ENCODE results near the gene INCENP. TPM values are rescaled to one million over a fixed set of nuclear protein-coding genes. Genes with fewer than 3 reads are reported as not detected.

The INCENP gene
- polyA plus RNA-seq, 1 donor (not counting 4 experiments of a cell fraction or from before 2014, with no cell fraction given) = 12.7 TPM

- FAIRE-seq (no peak), DNase-seq (ENCODE audit: low read depth, low spot score) (no peak)
- Histone ChIP-seq H4K20me1 (ENCODE audit: control insufficient read depth, extremely low read depth, insufficient read depth, low read length) (no peaks in the 10 kb centered on the region), H2AFZ (ENCODE audit: control insufficient read depth, low read length) (no peak overlapping the region), H3K36me3 (ENCODE audit: control insufficient read depth in 2 of 2, extremely low read depth in 1 of 2, insufficient read depth in 2 of 2, low read length in 2 of 2) (no peaks in the 10 kb centered on the region), H3K4me2 (ENCODE audit: control insufficient read depth, extremely low read depth, insufficient read depth, low read depth, low read length) (no peak overlapping the region), H3K27me3 (ENCODE audit: control insufficient read depth, extremely low read depth, insufficient read depth, low read length) (no peaks in the 10 kb centered on the region), H3K4me1 (ENCODE audit: control insufficient read depth, extremely low read depth, insufficient read depth, low read length) (no peaks in the 10 kb centered on the region), H3K9me1 (ENCODE audit: control insufficient read depth, extremely low read depth, insufficient read depth, low read length) (no peaks in the 10 kb centered on the region), H3K9ac (ENCODE audit: control insufficient read depth, extremely low read depth, insufficient read depth, low read length) (no peak overlapping the region), H3K79me2 (ENCODE audit: control insufficient read depth, insufficient read depth, low read length) (no peaks in the 10 kb centered on the region), H3K9me3 (ENCODE audit: control insufficient read depth, low read depth, low read length) (no peaks in the 10 kb centered on the region), H3K27ac (ENCODE audit: control insufficient read depth, insufficient read depth, low read length) (no peak overlapping the region), H3K4me3 (ENCODE audit: control insufficient read depth in 2 of 3, extremely low read depth in 1 of 3, insufficient read depth in 2 of 3, low read depth in 1 of 3, low read length in 3 of 3) (no peak overlapping the region)
- TF ChIP-seq, protein P1, sequence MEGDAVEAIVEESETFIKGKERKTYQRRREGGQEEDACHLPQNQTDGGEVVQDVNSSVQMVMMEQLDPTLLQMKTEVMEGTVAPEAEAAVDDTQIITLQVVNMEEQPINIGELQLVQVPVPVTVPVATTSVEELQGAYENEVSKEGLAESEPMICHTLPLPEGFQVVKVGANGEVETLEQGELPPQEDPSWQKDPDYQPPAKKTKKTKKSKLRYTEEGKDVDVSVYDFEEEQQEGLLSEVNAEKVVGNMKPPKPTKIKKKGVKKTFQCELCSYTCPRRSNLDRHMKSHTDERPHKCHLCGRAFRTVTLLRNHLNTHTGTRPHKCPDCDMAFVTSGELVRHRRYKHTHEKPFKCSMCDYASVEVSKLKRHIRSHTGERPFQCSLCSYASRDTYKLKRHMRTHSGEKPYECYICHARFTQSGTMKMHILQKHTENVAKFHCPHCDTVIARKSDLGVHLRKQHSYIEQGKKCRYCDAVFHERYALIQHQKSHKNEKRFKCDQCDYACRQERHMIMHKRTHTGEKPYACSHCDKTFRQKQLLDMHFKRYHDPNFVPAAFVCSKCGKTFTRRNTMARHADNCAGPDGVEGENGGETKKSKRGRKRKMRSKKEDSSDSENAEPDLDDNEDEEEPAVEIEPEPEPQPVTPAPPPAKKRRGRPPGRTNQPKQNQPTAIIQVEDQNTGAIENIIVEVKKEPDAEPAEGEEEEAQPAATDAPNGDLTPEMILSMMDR (optimal IDR thresholded peaks at IDR 0.05 in 1 of 3, IDR thresholded peaks at IDR 0.05 in 1 of 3, conservative IDR thresholded peaks at IDR 0.05 in 1 of 3; ENCODE audit: extremely low read depth in 1 of 3, insufficient read depth in 2 of 3, low read length in 3 of 3) = no peak
- TF ChIP-seq EZH2 (IDR thresholded peaks at IDR 0.05; ENCODE audit: low read length) = no peak
- dilution Hi-C loops (cut with MboI; ENCODE audit: extremely low pct_ligation_motif_present, low sequenced_read_pairs) = no loop called here
Observed at GRCh38 chr11:62179995-62180394, 56.2 kb downstream of the INCENP start.

DNA sequence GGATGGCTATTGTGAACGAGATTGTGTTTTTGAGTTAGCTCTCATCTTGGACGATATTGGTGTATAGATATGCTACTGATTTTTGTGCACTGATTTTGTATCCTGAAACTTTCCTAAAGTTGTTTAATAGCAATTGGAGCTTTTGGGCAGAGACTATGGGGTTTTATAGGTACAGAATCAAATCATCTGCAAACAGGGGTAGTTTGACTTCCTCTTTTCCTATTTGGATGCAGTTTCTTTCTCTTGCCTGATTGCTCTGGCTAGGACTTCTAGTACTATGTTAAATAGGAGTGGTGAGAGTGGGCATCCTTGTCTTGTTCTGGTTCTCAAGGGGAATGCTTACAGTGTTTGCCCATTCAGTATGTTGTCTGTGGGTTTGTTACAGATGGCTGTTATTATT, 57.3 kb downstream of the INCENP start:
- Histone ChIP-seq H4K20me1 (ENCODE audit: control insufficient read depth, extremely low read depth, insufficient read depth, low read length) (no peaks in the 10 kb centered on the region), H2AFZ (ENCODE audit: control insufficient read depth, low read length) (no peak overlapping the region), H3K27me3 (ENCODE audit: control insufficient read depth, extremely low read depth, insufficient read depth, low read length) (peaks cover under 1% of the 10 kb centered on the region), H3K4me1 (ENCODE audit: control insufficient read depth, extremely low read depth, insufficient read depth, low read length) (no peaks in the 10 kb centered on the region), H3K27ac (ENCODE audit: control insufficient read depth, insufficient read depth, low read length) (no peak overlapping the region), H3K4me3 (ENCODE audit: control insufficient read depth in 2 of 3, extremely low read depth in 1 of 3, insufficient read depth in 2 of 3, low read depth in 1 of 3, low read length in 3 of 3) (no peak overlapping the region), H3K9me1 (ENCODE audit: control insufficient read depth, extremely low read depth, insufficient read depth, low read length) (no peaks in the 10 kb centered on the region), H3K79me2 (ENCODE audit: control insufficient read depth, insufficient read depth, low read length) (no peaks in the 10 kb centered on the region), H3K9me3 (ENCODE audit: control insufficient read depth, low read depth, low read length) (no peaks in the 10 kb centered on the region), H3K4me2 (ENCODE audit: control insufficient read depth, extremely low read depth, insufficient read depth, low read depth, low read length) (no peak overlapping the region), H3K9ac (ENCODE audit: control insufficient read depth, extremely low read depth, insufficient read depth, low read length) (no peak overlapping the region), H3K36me3 (ENCODE audit: control insufficient read depth in 2 of 2, extremely low read depth in 1 of 2, insufficient read depth in 2 of 2, low read length in 2 of 2) (no peaks in the 10 kb centered on the region)
- DNase-seq (ENCODE audit: low read depth, low spot score) = no peak
- FAIRE-seq = no peak
- no peak for TF ChIP-seq EZH2 (IDR thresholded peaks at IDR 0.05; ENCODE audit: low read length)
- TF ChIP-seq, protein P1 (optimal IDR thresholded peaks at IDR 0.05 in 1 of 3, IDR thresholded peaks at IDR 0.05 in 1 of 3, conservative IDR thresholded peaks at IDR 0.05 in 1 of 3; ENCODE audit: extremely low read depth in 1 of 3, insufficient read depth in 2 of 3, low read length in 3 of 3) = no peak
- dilution Hi-C loops (cut with MboI; ENCODE audit: extremely low pct_ligation_motif_present, low sequenced_read_pairs) = no loop called here

All from keratinocyte (primary cell).